ENCODE results near the gene VWA8.

- TF ChIP-seq CTCF (conservative IDR thresholded peaks at IDR 0.05) (no peak), ZFX (IDR thresholded peaks at IDR 0.05) (no peak)
Measured at GRCh38 chr13:42000846-42001245, 39.9 kb upstream of the VWA8 start.

Measured in C4-2B (cell line).